Kidney epithelial cell (primary cell): ENCODE results near the gene LGR6. TPM values are rescaled to one million over a fixed set of nuclear protein-coding genes. Genes with fewer than 3 reads are reported as not detected.
"Not testable (repeated sequence)": the region's sequence is repeated elsewhere in the genome, so short reads cannot be mapped to it uniquely, and the experiment has no call there.

Source experiments
- DNase-seq: peaks from one replicate; pipeline ENCODE4 v3.0.0-alpha.2; 2010; ENCODE audit warnings: low read depth
- H3K27me3 ChIP-seq: 2 replicates; pipeline ENCODE4 v1.6.0; 2011; ENCODE audit warnings: low read length; ENCODE audit not compliant: control insufficient read depth, insufficient read depth
- H3K36me3 ChIP-seq: 2 replicates; pipeline ENCODE4 v1.5.1; 2011; ENCODE audit warnings: low read length; ENCODE audit not compliant: control insufficient read depth, insufficient read depth
- H3K4me3 ChIP-seq: 2 replicates; pipeline ENCODE4 v1.5.1; 2011; ENCODE audit warnings: low read depth, mild to moderate bottlenecking, control low read depth, low read length
- CTCF ChIP-seq: IDR thresholded peaks from 2 replicates; pipeline ENCODE4 v1.5.1; 2011; ENCODE audit warnings: mild to moderate bottlenecking, moderate library complexity, low read length, control low read depth, inconsistent platforms; ENCODE audit not compliant: insufficient read depth, poor library complexity, severe bottlenecking
- total RNA-seq: library from RNA; depleted of rRNA; stranded (reverse); fragments of >200 nt; gene quantifications from 2 replicates; pipeline ENCODE4 v1.2.3, GENCODE V29; 2015

Gene LGR6
- total RNA-seq, 1 donor from 2014 or later: 0.08 TPM

GRCh38 chr1:202187697-202188407 lies 5.7 kb upstream of the LGR6 start:
- no peak for DNase-seq
- no peaks in the 10 kb centered on the region for H3K36me3 ChIP-seq
- TF ChIP-seq CTCF: no peak
- H3K27me3 ChIP-seq: peaks cover 36% of the 10 kb centered on the region
- no peak overlapping the region for H3K4me3 ChIP-seq

- H3K4me3 ChIP-seq: no peak overlapping the region
- TF ChIP-seq CTCF: peak; percentile 79
- peaks cover 40% of the 10 kb centered on the region for H3K27me3 ChIP-seq
- no peak for DNase-seq
- no peaks in the 10 kb centered on the region for H3K36me3 ChIP-seq
These were observed 4.4 kb upstream of the LGR6 start for GRCh38 chr1:202189001-202189790.

GRCh38 chr1:202189918-202190715 lies 3.5 kb upstream of the LGR6 start:
- no peak for DNase-seq
- no peaks in the 10 kb centered on the region for H3K36me3 ChIP-seq
- H3K4me3 ChIP-seq: no peak overlapping the region
- TF ChIP-seq CTCF: peak; percentile 35
- peaks cover 46% of the 10 kb centered on the region for H3K27me3 ChIP-seq

GRCh38 chr1:202191391-202191790 lies 2.2 kb upstream of the LGR6 start:
- H3K27me3 ChIP-seq: peaks cover 40% of the 10 kb centered on the region
- not testable (repeated sequence) for H3K4me3 ChIP-seq, DNase-seq, H3K36me3 ChIP-seq

GRCh38 chr1:202192770-202193613 lies 607 bp upstream of the LGR6 start:
- H3K36me3 ChIP-seq: no peaks in the 10 kb centered on the region
- no peak overlapping the region for H3K4me3 ChIP-seq
- DNase-seq: no peak
- H3K27me3 ChIP-seq: peaks cover 35% of the 10 kb centered on the region
- TF ChIP-seq CTCF: peak; percentile 95
